Cardiac fibroblast (primary cell): ENCODE measurements around the gene SLC6A19.

Experiments used
- DNase-seq, 2 donors: peaks; one replicate each; pipeline versions ENCODE4 v3.0.0 to v3.0.0-alpha.2; 2010; ENCODE audit warnings: low read depth in 2 of 2
- H3K4me3 ChIP-seq, 2 donors: replicated peaks in 1 of 2; 1 replicate in 1 of 2; 2 replicates in 1 of 2; pipeline ENCODE4 v1.5.1; 2011; ENCODE audit warnings: low read depth in 2 of 2, low read length in 2 of 2, mild to moderate bottlenecking in 2 of 2, moderate library complexity in 1 of 2
- TF ChIP-seq, protein P1 (sequence below): IDR thresholded peaks from one replicate; pipeline ENCODE4 v1.5.1; 2011; ENCODE audit warnings: low read depth, mild to moderate bottlenecking, low read length, inconsistent platforms

The SLC6A19 gene

GRCh38 chr5:1270933-1271914 is 69.8 kb downstream of the SLC6A19 start:
- no peak for DNase-seq
- H3K4me3 ChIP-seq: no peak overlapping the region
- TF ChIP-seq, protein P1, sequence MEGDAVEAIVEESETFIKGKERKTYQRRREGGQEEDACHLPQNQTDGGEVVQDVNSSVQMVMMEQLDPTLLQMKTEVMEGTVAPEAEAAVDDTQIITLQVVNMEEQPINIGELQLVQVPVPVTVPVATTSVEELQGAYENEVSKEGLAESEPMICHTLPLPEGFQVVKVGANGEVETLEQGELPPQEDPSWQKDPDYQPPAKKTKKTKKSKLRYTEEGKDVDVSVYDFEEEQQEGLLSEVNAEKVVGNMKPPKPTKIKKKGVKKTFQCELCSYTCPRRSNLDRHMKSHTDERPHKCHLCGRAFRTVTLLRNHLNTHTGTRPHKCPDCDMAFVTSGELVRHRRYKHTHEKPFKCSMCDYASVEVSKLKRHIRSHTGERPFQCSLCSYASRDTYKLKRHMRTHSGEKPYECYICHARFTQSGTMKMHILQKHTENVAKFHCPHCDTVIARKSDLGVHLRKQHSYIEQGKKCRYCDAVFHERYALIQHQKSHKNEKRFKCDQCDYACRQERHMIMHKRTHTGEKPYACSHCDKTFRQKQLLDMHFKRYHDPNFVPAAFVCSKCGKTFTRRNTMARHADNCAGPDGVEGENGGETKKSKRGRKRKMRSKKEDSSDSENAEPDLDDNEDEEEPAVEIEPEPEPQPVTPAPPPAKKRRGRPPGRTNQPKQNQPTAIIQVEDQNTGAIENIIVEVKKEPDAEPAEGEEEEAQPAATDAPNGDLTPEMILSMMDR: no peak

GRCh38 chr5:1272201-1272600 is 70.8 kb downstream of the SLC6A19 start:
- no peak for DNase-seq
- TF ChIP-seq, protein P1: no peak
- H3K4me3 ChIP-seq: no peak overlapping the region

- no peak for DNase-seq
- TF ChIP-seq, protein P1: no peak
- H3K4me3 ChIP-seq: no peak overlapping the region
Observed at GRCh38 chr5:1273745-1274144, 72.3 kb downstream of the SLC6A19 start.

- TF ChIP-seq, protein P1: no peak
- DNase-seq: no peak
Observed at GRCh38 chr5:1274471-1274870, 73.1 kb downstream of the SLC6A19 start.

More at GRCh38 chr5:1274471-1274870, 73.1 kb downstream of the SLC6A19 start:
- H3K4me3 ChIP-seq: no peak overlapping the region
